Measurements from ENCODE around the gene ARHGAP32. TPM values are rescaled to one million over a fixed set of nuclear protein-coding genes. Genes with fewer than 3 reads are reported as not detected.

Gene ARHGAP32
- polyA plus RNA-seq, 1 experiment = 6.1 TPM

DNA sequence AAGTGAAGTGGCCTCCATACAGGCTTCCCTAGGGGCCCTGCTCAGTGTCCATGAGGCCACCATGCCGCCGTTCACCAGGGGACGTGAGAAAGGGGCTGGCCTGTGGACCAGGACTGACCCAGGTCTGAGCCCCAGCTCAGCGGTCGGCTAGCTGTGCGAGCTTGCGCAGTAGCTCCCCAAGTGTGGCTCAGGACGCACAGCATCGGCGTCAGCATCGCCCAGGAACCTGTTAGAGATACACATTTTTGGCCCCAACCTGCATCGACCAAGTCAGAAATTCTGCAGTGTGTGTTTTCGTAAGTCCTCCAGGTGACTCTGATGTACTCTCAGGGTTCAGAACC is 249.9 kb downstream of the ARHGAP32 start:
- DNase-seq (ENCODE audit: low read depth) = no peak
- peaks cover 17% of the 10 kb centered on the region for H3K27me3 ChIP-seq (ENCODE audit: control insufficient read depth, insufficient read depth, low read length)
- H3K4me3 ChIP-seq (ENCODE audit: low read depth, low read length) = no peak overlapping the region
- no peak for TF ChIP-seq CTCF (IDR thresholded peaks at IDR 0.05; ENCODE audit: insufficient read depth, low read depth, low read length)
- ChIA-PET CTCF (interaction anchor here (9.4 kb wide), 1 partner anchor 57 kb away, joined by 83 read pairs; no protein-coding TSS in a partner anchor), POLR2A (no interaction called here)
- no peaks in the 10 kb centered on the region for H3K36me3 ChIP-seq (ENCODE audit: control insufficient read depth, insufficient read depth, low read length)

DNA sequence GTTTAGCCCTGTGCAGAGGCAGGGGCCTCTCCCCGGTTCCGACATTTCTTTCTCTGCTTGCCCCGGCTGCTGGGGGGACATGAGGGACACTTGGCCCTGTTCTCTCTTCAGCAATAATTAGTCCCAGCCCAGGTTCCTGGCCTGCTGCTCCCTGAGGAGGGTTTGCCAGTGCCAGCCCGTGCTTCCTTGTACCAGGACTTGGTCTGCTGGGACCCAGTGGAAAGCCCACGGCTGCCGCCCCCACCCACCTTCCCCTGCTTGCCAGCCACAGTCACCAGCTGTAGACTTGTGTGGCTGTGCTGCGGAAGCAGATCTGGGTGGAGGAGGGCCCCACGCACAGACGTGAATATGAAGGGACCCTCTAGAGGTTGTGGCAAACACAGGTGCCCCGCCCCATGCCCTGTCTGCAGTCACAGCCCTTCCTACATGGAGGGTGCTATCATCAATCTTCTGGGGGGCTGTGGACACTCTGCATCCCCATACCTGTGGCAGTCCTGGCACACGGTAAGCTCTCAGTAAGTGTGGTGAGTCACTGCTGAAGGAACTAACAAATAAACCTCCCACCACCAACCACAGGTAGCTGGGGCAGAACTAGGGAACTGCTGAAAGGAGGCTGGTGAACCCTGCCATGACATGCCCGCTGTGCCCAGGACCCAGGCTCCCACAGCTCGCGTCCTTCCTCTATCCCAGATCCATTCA is 250.4 kb downstream of the ARHGAP32 start:
- POLR2A ChIA-PET = interaction anchor here (0.6 kb wide), 1 partner anchor 13 kb away, joined by 3 read pairs; no protein-coding TSS in a partner anchor
- TF ChIP-seq CTCF (IDR thresholded peaks at IDR 0.05; ENCODE audit: insufficient read depth, low read depth, low read length) = no peak
- Histone ChIP-seq H3K4me3 (ENCODE audit: low read depth, low read length) (no peak overlapping the region), H3K36me3 (ENCODE audit: control insufficient read depth, insufficient read depth, low read length) (no peaks in the 10 kb centered on the region), H3K27me3 (ENCODE audit: control insufficient read depth, insufficient read depth, low read length) (peaks cover 20% of the 10 kb centered on the region)
- CTCF ChIA-PET = interaction anchor here (2.7 to 9.4 kb wide), 2 partner anchors 57 kb away, joined by 18 to 83 read pairs; no protein-coding TSS in a partner anchor
- no peak for DNase-seq (ENCODE audit: low read depth)

DNA sequence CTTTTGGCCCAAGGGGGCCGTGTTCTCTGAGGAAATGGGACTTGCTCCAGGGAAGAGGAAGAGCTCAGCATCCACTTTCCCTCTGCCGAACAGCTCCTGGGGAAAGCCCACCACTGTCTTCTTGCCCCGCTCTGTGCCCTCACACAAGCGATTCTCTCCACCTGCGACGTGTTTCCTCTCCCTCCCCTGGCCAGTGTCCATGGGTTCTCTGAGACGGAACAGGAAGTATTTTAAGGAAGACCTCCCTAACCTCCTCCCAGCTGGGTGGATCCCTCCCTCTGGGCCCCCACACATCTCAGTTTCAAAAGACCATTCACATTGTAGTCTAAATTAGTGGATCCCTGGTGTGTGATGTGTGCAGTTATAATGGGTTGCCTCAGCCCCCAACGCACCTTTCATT is 251.0 kb downstream of the ARHGAP32 start:
- ChIA-PET CTCF (interaction anchor here (2.7 kb wide), 1 partner anchor 56 kb away, joined by 18 read pairs; no protein-coding TSS in a partner anchor), POLR2A (interaction anchor here (0.6 kb wide), 1 partner anchor 12 kb away, joined by 3 read pairs; no protein-coding TSS in a partner anchor)
- Histone ChIP-seq H3K4me3 (ENCODE audit: low read depth, low read length) (no peak overlapping the region), H3K27me3 (ENCODE audit: control insufficient read depth, insufficient read depth, low read length) (peaks cover 20% of the 10 kb centered on the region), H3K36me3 (ENCODE audit: control insufficient read depth, insufficient read depth, low read length) (no peaks in the 10 kb centered on the region)
- DNase-seq (ENCODE audit: low read depth) = no peak
- TF ChIP-seq CTCF (IDR thresholded peaks at IDR 0.05; ENCODE audit: insufficient read depth, low read depth, low read length) = no peak

DNA sequence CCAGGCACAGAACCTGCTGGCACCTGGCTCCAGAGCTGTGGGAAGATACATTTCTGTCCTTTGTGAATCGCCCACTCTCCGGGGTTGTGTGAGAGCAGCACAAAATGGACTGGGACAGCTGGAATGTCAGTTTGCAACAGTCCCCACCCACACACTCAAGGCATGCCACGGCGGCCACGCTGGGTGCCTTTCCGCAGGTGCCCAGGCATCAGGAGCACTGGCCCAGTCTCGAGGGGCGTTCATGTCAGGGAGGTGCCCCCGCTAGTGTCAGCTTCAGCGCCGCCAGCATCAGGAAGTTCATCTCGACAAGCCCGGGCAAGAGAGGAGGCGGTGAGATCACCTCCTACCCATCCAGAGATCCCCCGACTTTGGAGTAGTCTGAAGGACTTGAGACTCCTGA is 251.5 kb downstream of the ARHGAP32 start:
- H3K4me3 ChIP-seq (ENCODE audit: low read depth, low read length) = no peak overlapping the region
- no peak for TF ChIP-seq CTCF (IDR thresholded peaks at IDR 0.05; ENCODE audit: insufficient read depth, low read depth, low read length)
- DNase-seq (ENCODE audit: low read depth) = no peak
- no peaks in the 10 kb centered on the region for H3K36me3 ChIP-seq (ENCODE audit: control insufficient read depth, insufficient read depth, low read length)
- ChIA-PET CTCF (interaction anchor here (1.1 to 2.7 kb wide), 2 partner anchors 33 to 55 kb away, joined by 3 to 18 read pairs; no protein-coding TSS in a partner anchor), POLR2A (no interaction called here)
- H3K27me3 ChIP-seq (ENCODE audit: control insufficient read depth, insufficient read depth, low read length) = peaks cover 20% of the 10 kb centered on the region

- DNase-seq (ENCODE audit: low read depth) = no peak
- POLR2A ChIA-PET = no interaction called here
- H3K27me3 ChIP-seq (ENCODE audit: control insufficient read depth, insufficient read depth, low read length) = peaks cover 19% of the 10 kb centered on the region
- no peak overlapping the region for H3K4me3 ChIP-seq (ENCODE audit: low read depth, low read length)
- H3K36me3 ChIP-seq (ENCODE audit: control insufficient read depth, insufficient read depth, low read length) = no peaks in the 10 kb centered on the region
- CTCF ChIA-PET = interaction anchor here (1.1 to 2.7 kb wide), 3 partner anchors 32 to 55 kb away, joined by 3 to 18 read pairs (median 5); no protein-coding TSS in a partner anchor
- TF ChIP-seq CTCF (IDR thresholded peaks at IDR 0.05; ENCODE audit: insufficient read depth, low read depth, low read length) = no peak
Measured at GRCh38 chr11:128940156-128940555, 252.0 kb downstream of the ARHGAP32 start.
